ENCODE measurements around the gene CGREF1.
A peak's percentile ranks its signal among the peaks of the same experiment; 100 is the strongest.
"Not testable (repeated sequence)": the region's sequence is repeated elsewhere in the genome, so short reads cannot be mapped to it uniquely, and the experiment has no call there.

The CGREF1 gene

GRCh38 chr2:27110603-27111352 is 8.2 kb downstream of the CGREF1 start:
- DNase-seq: not testable (repeated sequence)

GRCh38 chr2:27109083-27109482 is 9.8 kb downstream of the CGREF1 start:
- DNase-seq: no peak

- no peak for DNase-seq
Observed at GRCh38 chr2:27108221-27108620, 10.7 kb downstream of the CGREF1 start.

DNA sequence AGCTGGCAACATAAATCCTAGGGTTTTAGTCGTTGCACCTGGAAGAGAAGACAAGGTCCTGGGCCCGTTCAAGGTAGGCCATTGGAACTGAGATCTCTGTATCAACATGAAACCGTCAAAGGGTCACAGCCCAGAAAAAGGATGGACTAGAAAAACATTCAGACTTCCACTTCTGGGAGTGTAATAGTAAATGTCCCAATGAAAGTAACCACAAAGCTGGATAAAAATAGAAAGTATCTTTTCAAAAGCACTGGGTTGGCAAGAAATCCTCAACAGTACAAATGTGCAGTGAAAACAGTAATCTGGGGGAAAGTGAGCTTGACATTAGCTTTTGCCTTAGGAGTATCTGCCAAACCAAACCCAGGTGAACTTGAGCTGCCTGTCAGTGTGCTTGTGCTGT is 12.9 kb downstream of the CGREF1 start:
- DNase-seq: no peak

DNA sequence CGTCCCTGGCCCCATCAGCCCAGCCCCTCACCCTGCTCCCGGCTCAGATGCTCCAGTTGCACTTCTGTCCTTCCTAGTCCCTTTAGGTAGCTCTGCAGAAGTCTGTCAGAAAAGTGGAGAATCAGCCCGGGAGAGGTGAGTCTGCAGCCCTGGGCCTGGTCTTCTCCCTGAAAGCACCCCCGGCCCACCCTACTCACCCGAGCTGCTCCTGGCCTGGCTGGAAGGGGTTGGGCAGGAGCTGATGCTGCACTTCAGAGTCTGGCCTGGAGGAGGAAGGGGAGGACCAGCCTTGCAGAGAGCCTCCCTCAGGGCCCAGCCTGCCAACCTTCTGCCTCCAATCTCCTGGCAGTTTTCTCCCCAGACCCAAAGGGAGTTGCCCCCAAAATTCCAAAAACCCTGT is 16.6 kb downstream of the CGREF1 start:
- DNase-seq: no peak

DNA sequence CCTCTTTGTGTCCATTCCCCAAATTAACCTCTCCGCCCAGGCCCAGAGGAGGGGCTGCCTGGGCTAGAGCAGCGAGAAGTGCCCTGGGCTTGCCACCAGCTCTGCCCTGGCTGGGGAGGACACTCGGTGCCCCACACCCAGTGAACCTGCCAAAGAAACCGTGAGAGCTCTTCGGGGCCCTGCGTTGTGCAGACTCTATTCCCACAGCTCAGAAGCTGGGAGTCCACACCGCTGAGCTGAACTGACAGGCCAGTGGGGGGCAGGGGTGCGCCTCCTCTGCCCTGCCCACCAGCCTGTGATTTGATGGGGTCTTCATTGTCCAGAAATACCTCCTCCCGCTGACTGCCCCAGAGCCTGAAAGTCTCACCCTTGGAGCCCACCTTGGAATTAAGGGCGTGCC is 18.9 kb downstream of the CGREF1 start:
- DNase-seq: no peak

DNA sequence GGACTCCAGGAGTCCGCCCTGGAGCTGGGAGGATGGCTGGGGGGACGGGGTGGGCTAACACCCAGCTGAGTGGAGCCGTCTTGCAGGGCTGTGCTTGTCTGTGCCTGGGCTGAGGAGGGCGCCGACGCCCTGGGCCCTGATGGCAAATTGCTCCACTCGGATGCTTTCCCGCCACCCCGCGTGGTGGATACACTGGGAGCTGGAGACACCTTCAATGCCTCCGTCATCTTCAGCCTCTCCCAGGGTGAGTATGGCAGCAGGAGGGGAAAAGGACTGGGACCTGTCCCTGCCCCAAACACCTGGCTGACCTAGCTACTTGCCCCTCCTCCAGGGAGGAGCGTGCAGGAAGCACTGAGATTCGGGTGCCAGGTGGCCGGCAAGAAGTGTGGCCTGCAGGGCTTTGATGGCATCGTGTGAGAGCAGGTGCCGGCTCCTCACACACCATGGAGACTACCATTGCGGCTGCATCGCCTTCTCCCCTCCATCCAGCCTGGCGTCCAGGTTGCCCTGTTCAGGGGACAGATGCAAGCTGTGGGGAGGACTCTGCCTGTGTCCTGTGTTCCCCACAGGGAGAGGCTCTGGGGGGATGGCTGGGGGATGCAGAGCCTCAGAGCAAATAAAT is 19.5 kb downstream of the CGREF1 start:
- no peak for DNase-seq

GRCh38 chr2:27097341-27097740 is 21.6 kb downstream of the CGREF1 start:
- no peak for DNase-seq

DNA sequence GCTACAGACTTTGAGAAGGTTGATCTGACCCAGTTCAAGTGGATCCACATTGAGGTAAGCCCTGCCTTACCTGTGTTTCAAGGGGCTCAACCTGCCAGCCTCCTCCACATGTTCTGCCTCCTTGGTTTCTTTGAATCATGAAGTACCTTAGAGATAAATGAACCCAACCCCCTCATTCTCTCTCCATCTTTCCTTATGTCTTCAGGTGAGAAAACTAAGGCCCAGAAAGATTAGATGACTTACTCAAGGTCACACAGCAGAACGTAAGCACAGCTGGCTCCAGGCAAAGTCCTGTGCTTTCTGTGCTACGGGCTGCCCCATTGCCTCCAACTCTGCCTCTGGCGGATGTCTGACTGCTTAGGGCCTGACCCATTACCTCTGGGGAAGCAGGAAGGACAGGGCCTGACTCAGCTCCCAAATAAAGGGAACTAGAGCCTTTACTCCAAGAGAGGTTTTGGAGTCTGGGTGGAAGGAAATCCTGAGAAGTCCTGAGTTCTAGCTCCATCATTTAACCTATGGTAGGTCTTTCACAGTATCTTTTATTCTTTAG is 22.1 kb downstream of the CGREF1 start:
- no peak for DNase-seq

DNA sequence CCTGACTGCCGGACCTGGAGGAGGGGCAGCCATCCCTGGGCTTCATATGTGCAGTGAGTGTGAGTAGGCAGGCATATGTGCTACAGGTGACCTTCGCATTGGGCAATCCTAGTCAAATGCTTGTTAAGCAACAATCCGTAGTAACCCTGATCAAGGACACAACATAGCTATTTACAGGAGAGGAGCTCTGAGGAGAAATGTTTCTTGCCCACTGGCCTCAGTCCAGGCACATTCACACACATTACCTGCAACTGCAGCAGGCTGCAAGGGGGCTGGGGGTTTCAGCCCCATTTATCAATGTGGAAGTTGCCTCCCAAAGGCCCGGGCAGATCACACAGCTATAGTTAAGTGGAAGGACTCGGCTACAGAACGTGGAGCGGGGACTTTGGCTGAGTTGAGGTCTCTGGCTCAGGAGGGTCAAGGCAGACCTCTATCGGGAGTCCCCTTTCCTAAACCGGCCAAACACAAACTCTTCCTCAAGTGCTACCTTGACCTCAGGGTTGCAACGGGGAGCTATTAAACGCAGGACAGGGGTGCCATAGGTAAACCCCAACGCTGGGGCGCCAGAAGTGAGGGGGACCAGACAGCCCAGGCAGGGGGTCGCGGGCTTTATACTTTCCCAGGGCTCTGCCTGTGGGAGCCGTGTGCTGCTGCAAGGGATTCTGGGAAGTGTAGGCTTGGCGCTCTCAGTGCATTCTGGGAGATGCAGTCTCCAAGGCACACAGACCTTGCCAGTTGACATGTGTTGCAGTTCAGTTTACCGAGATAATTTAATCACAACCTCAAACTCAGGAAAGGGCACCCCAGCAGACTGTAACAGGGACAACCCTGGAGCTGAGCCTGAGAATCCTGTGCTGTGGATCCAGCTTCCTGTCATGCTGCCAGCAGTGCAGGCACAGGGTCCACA is 22.9 kb downstream of the CGREF1 start:
- DNase-seq: no peak

DNA sequence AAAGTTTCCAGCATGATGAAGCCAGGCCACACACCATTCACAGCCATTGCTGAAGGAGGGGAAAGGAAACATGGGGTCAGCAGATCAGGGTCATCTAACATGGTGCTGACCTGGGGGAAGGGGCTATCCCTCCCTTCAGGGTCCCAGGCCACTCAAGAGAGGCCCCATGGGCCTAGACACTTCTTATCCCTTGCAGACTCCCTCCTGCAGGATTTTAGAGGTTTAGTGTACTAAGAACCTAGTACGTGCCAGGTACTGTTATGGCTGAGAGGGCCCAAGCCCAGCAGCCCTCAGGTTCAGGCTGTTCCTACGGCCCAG is 23.5 kb downstream of the CGREF1 start:
- DNase-seq: no peak

- peak; percentile 39 for DNase-seq
Observed at GRCh38 chr2:27094353-27094984, 24.5 kb downstream of the CGREF1 start.

- no peak for DNase-seq
Observed at GRCh38 chr2:27093430-27094352, 25.2 kb downstream of the CGREF1 start.

DNA sequence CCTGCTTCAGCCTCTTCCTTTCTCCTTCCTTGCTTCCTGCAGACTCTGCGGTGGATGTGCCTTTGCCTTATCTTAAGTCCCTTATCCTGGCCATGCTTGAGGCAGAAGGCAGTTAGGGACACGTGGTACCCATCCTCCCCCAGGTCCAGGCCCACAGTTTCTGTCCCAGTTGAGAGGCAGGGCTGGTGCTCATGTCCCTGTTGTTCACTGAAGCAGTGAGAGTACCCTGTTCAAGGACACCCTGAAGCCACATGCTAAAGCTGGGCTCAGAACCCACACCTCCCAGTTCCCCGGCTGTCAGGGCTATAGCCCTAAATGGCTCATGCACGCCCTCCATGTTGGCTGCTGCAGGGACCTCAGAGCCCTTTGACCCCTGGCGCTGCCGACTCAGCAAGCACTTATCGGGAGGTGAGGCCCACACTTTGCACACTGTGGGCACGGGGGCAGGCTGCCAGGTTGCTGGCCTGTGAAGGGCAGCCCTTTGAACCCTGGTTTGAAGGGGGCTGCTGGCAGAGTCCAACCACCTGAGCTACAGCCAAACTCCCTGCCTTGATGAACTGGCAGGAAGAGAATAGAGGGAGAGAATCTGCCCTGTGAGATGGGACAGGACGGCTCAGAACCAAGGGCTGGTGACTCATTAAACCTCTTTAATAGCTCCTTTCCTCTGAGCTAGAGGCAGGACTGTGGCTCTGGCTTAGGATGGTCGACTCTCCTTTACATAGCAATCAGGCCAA is 26.1 kb downstream of the CGREF1 start:
- no peak for DNase-seq

- DNase-seq: no peak
Observed at GRCh38 chr2:27091746-27092695, 26.9 kb downstream of the CGREF1 start.

- DNase-seq: no peak
Observed at GRCh38 chr2:27089111-27089954, 29.6 kb downstream of the CGREF1 start.

DNA sequence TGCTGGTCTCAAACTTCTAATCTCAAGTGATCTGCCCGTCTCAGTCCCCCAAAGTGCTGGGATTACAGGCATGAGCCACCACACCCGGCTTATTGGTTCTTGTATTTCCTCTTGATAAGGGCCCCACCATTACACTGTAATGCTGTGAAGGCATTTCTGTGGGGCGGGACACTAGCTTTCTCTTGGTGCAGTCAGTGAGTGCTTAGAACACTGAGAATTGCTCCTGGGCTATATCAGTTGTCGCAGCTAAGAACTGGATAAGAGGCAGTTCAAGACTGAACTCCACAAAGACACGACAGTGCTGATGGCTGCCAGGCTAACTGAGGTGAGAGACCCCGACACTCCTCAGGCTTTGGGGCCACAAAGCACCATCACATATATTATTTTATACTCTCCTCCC is 30.3 kb downstream of the CGREF1 start:
- no peak for DNase-seq

- no peak for DNase-seq
Observed at GRCh38 chr2:27087823-27088410, 31.0 kb downstream of the CGREF1 start.
